ENCODE measurements around the gene MRPS9.

MRPS9 gene

DNA sequence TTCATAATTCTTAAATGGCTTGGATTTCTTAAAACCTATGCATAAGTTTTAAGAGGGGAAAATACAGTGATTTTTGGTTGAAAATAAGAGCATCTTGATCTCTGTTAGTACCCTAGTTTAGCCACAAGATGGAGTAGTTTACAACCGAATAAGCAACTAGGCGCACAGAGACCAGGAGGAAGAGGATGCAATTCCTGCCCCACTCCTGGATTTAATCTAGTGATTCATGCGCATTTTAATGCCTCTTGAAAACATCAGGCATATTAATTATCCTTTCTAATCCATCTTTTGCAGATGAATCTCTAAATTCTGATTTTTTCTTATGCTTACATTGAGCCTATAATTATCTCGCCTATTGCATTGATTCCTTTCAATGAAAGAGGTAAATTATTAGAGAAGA lies 76.7 kb downstream of the MRPS9 start:
- TF ChIP-seq, protein P1, sequence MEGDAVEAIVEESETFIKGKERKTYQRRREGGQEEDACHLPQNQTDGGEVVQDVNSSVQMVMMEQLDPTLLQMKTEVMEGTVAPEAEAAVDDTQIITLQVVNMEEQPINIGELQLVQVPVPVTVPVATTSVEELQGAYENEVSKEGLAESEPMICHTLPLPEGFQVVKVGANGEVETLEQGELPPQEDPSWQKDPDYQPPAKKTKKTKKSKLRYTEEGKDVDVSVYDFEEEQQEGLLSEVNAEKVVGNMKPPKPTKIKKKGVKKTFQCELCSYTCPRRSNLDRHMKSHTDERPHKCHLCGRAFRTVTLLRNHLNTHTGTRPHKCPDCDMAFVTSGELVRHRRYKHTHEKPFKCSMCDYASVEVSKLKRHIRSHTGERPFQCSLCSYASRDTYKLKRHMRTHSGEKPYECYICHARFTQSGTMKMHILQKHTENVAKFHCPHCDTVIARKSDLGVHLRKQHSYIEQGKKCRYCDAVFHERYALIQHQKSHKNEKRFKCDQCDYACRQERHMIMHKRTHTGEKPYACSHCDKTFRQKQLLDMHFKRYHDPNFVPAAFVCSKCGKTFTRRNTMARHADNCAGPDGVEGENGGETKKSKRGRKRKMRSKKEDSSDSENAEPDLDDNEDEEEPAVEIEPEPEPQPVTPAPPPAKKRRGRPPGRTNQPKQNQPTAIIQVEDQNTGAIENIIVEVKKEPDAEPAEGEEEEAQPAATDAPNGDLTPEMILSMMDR (IDR thresholded peaks at IDR 0.05; ENCODE audit: low read depth, low read length): peak; percentile 70
- no peak overlapping the region for H3K4me3 ChIP-seq (replicated peaks in 1 of 2; ENCODE audit: low read depth in 2 of 2, low read length in 2 of 2)
- peak; percentile 76 to 80 for DNase-seq (ENCODE audit: low read depth in 2 of 2)

DNA sequence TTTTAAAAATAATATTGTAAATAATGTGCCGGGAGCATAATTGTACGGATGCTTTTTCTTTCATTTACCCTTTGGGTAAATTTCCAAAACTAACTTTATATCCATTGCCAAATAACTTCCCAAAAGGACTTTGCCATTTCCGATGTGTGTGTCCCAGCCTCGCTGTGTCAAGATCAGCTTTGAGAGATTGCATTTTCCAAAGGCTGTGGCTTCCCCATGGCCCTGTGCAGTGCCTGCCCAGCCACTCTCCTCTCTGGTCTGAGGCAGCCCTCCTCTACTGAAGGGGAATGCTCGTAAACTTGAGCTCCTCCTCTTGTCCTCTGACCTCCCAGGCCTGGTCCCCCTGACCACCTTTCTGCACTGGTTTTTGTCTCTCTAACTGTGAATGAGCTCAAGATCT lies 78.5 kb downstream of the MRPS9 start:
- TF ChIP-seq, protein P1 (IDR thresholded peaks at IDR 0.05; ENCODE audit: low read depth, low read length): no peak
- no peak overlapping the region for H3K4me3 ChIP-seq (replicated peaks in 1 of 2; ENCODE audit: low read depth in 2 of 2, low read length in 2 of 2)

DNA sequence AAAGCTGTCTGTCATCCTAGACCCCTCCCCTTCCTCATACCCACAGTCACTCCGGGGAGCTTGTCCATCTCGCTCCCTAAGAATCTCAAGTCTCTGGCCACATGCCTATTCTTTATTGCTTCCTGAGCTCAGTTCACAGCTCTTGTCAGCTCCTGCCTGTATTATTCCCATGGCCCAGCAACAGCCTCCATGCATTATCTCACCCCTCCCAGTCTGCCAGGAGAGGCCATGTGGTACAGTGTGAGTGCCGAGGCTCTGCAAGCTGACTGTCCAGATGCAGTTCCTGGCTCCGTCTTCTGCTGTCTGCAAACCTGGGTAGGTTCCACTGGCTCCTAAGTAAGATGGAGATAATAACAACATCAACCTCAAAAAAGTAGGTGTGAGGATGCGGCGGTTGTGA lies 79.7 kb downstream of the MRPS9 start:
- DNase-seq (ENCODE audit: low read depth in 2 of 2): no peak
- TF ChIP-seq, protein P1 (IDR thresholded peaks at IDR 0.05; ENCODE audit: low read depth, low read length): no peak
- no peak overlapping the region for H3K4me3 ChIP-seq (replicated peaks in 1 of 2; ENCODE audit: low read depth in 2 of 2, low read length in 2 of 2)

More for the DNA sequence above, 78.5 kb downstream of the MRPS9 start:
- DNase-seq (ENCODE audit: low read depth in 2 of 2): no peak

DNA sequence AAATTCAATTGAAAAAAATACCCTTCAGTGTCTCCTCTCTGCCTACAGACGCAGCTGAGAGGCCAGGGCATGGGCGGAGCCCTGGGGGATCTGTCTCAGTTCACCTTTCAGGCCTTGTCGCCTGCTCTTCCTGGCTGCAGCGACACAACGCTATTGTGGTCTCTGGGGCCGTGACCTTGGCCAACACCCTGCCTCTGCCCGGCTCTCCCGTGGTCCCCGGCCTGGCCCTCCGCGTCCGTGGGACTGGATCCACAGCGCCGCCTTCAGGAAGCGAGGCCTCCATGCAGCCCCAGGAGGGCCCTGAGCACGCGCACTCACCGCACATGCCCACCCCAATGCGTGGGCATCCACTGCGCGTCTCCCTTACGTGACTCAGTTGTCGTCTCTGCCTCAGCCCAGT lies 81.1 kb downstream of the MRPS9 start:
- DNase-seq (ENCODE audit: low read depth in 2 of 2): no peak
- TF ChIP-seq, protein P1 (IDR thresholded peaks at IDR 0.05; ENCODE audit: low read depth, low read length): peak; percentile 47
- H3K4me3 ChIP-seq (replicated peaks in 1 of 2; ENCODE audit: low read depth in 2 of 2, low read length in 2 of 2): no peak overlapping the region

DNA sequence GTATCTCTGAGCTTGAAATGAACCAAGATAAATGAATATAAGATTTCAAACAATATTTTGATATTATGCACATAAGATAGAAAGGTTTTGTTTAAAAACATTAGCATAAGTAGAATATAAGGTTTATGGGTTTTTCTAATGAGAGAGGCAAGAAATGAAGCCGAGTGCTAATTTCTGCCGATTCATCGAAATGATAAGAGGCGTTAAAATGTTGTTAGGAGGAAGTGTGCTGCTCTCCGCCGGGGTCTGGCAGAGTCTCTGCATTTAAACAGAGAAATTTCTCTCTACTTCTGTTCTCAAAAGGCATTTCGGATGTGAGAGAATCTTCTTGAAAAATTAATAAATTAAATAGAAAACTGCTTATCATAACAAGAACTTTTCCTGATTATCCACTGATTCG lies 83.6 kb downstream of the MRPS9 start:
- TF ChIP-seq, protein P1 (IDR thresholded peaks at IDR 0.05; ENCODE audit: low read depth, low read length): no peak
- DNase-seq (ENCODE audit: low read depth in 2 of 2): no peak

DNA sequence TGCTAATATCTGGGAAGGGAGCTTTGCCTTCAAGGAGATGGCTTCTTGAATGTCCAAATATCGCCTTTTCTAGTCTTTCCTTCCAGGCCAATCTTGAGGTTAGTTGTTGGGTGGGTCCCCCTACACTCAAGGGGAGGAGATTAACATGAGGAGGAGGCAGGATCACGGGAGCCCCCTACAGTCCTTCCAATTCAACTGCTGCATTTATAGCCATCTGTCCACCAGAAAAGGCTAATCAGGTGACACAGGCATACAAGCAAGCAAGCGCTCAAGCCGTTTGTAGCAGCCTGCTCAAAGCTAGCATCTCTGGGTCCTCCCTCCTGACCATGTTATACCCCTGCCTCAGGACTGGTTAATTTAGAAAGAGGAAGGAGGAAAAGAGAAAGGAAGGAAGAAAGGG lies 87.6 kb downstream of the MRPS9 start:
- DNase-seq (ENCODE audit: low read depth in 2 of 2): no peak
- TF ChIP-seq, protein P1 (IDR thresholded peaks at IDR 0.05; ENCODE audit: low read depth, low read length): peak; percentile 12
- no peak overlapping the region for H3K4me3 ChIP-seq (replicated peaks in 1 of 2; ENCODE audit: low read depth in 2 of 2, low read length in 2 of 2)

More for the DNA sequence above, 83.6 kb downstream of the MRPS9 start:
- H3K4me3 ChIP-seq (replicated peaks in 1 of 2; ENCODE audit: low read depth in 2 of 2, low read length in 2 of 2): no peak overlapping the region

DNA sequence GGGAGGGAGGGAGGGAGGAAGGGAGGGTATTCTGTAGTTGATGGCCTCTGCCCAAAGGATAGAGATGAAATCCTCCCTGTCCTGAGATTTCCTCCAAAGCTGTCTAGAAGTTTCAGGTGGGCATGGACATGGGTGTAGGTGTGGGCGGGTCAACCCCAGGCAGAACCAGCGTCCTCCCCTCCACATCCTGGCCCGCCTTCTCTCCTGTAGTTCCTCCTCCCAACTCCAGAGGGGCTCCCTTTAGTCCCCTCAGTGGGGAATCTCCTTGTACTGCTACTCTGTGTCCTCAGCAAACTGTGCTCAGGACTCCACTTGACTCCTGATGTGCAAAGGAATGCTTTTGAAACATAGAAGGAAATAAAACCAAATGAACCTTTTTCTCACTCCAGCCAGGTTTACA lies 88.1 kb downstream of the MRPS9 start:
- TF ChIP-seq, protein P1 (IDR thresholded peaks at IDR 0.05; ENCODE audit: low read depth, low read length): no peak

More for the DNA sequence above, 88.1 kb downstream of the MRPS9 start:
- H3K4me3 ChIP-seq (replicated peaks in 1 of 2; ENCODE audit: low read depth in 2 of 2, low read length in 2 of 2): no peak overlapping the region
- DNase-seq (ENCODE audit: low read depth in 2 of 2): no peak

Measured in cardiac fibroblast (primary cell).